Activated CD4-positive, alpha-beta T cell treated with anti-CD3 and anti-CD28 coated beads, Interleukin-2, amount 50 U/mL, for 1 hour (primary cell): ENCODE data around the gene RNU1-3.
"Not testable (repeated sequence)": the region's sequence is repeated elsewhere in the genome, so short reads cannot be mapped to it uniquely, and the experiment has no call there.

Experiments
- DNase-seq: peaks from one replicate; pipeline ENCODE4 v3.0.0-alpha.2; 2020

Gene RNU1-3

GRCh38 chr1:16693449-16694307 lies 26.9 kb upstream of the RNU1-3 start:
- DNase-seq = not testable (repeated sequence)

GRCh38 chr1:16692717-16693448 lies 26.1 kb upstream of the RNU1-3 start:
- not testable (repeated sequence) for DNase-seq

- not testable (repeated sequence) for DNase-seq
These were observed 25.5 kb upstream of the RNU1-3 start for GRCh38 chr1:16692283-16692682.

- DNase-seq = not testable (repeated sequence)
These were observed 24.4 kb upstream of the RNU1-3 start for GRCh38 chr1:16690971-16691682.

GRCh38 chr1:16687132-16687800 lies 20.5 kb upstream of the RNU1-3 start:
- DNase-seq = not testable (repeated sequence)

- DNase-seq = not testable (repeated sequence)
These were observed 19.0 kb upstream of the RNU1-3 start for GRCh38 chr1:16685445-16686371.

- not testable (repeated sequence) for DNase-seq
These were observed 18.1 kb upstream of the RNU1-3 start for GRCh38 chr1:16684738-16685337.

GRCh38 chr1:16684152-16684551 lies 17.4 kb upstream of the RNU1-3 start:
- not testable (repeated sequence) for DNase-seq

- DNase-seq = not testable (repeated sequence)
These were observed 16.1 kb upstream of the RNU1-3 start for GRCh38 chr1:16682803-16683202.

- DNase-seq = not testable (repeated sequence)
These were observed 13.6 kb upstream of the RNU1-3 start for GRCh38 chr1:16680366-16680765.

GRCh38 chr1:16677552-16678431 lies 11.0 kb upstream of the RNU1-3 start:
- DNase-seq = no peak

- DNase-seq = not testable (repeated sequence)
These were observed 10.1 kb upstream of the RNU1-3 start for GRCh38 chr1:16676661-16677523.

GRCh38 chr1:16675118-16675510 lies 8.4 kb upstream of the RNU1-3 start:
- not testable (repeated sequence) for DNase-seq

- DNase-seq = not testable (repeated sequence)
These were observed 7.2 kb upstream of the RNU1-3 start for GRCh38 chr1:16673976-16674375.

- DNase-seq = not testable (repeated sequence)
These were observed 912 bp downstream of the RNU1-3 start for GRCh38 chr1:16665836-16666235.

- DNase-seq = not testable (repeated sequence)
These were observed 8.5 kb downstream of the RNU1-3 start for GRCh38 chr1:16658234-16658633.

- DNase-seq = not testable (repeated sequence)
These were observed 9.6 kb downstream of the RNU1-3 start for GRCh38 chr1:16656981-16657683.

GRCh38 chr1:16656574-16656973 lies 10.2 kb downstream of the RNU1-3 start:
- DNase-seq = not testable (repeated sequence)
